Measurements from ENCODE around the gene ARMC9.

Gene ARMC9

GRCh38 chr2:231260442-231261208, 62.2 kb downstream of the ARMC9 start:
- peak; percentile 26 for DNase-seq (ENCODE audit: low read depth, low spot score)
- in situ Hi-C loops (cut with HindIII; ENCODE audit: low sequenced_read_pairs), result no loop called here
- H3K4me3 ChIP-seq (ENCODE audit: low read depth, low read length), result no peak overlapping the region
- TF ChIP-seq, protein P1, sequence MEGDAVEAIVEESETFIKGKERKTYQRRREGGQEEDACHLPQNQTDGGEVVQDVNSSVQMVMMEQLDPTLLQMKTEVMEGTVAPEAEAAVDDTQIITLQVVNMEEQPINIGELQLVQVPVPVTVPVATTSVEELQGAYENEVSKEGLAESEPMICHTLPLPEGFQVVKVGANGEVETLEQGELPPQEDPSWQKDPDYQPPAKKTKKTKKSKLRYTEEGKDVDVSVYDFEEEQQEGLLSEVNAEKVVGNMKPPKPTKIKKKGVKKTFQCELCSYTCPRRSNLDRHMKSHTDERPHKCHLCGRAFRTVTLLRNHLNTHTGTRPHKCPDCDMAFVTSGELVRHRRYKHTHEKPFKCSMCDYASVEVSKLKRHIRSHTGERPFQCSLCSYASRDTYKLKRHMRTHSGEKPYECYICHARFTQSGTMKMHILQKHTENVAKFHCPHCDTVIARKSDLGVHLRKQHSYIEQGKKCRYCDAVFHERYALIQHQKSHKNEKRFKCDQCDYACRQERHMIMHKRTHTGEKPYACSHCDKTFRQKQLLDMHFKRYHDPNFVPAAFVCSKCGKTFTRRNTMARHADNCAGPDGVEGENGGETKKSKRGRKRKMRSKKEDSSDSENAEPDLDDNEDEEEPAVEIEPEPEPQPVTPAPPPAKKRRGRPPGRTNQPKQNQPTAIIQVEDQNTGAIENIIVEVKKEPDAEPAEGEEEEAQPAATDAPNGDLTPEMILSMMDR (IDR thresholded peaks at IDR 0.05; ENCODE audit: low read depth, low read length), result no peak

DNA sequence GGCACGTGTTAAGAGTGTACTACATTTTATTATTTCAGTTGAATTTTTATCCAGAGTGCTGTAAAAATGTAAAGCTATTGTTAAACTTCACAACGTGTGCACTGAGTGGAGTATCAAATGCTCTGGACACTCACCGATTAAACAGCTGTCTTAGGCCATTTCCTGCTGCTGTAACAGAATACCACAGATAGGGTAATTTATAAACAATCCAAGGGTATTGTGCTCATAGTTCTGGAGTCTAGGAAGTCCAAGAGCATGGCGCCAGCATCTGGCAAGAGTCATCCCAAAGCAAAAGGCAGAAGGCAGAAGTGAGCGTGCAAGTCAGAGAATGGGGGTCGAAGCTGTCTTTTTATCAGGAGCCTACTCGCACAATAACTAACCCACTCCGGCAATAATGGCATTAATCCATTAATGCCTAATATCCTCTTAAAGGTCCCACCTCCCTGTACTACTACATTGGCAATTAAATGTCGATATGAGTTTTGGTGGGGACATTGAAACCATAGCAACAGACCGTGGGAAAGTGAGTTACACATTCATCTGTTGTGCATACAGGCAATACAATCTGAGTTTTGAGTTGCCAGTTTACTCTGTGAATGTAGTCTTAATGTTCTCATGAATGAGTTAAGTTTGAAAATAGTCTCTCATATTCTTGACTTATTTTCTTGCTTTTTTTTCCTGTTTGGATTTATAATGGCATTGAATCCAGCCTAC, 64.8 kb downstream of the ARMC9 start:
- TF ChIP-seq, protein P1 (IDR thresholded peaks at IDR 0.05; ENCODE audit: low read depth, low read length), result no peak
- no peak overlapping the region for H3K4me3 ChIP-seq (ENCODE audit: low read depth, low read length)
- DNase-seq (ENCODE audit: low read depth, low spot score), result peak; percentile 11
- in situ Hi-C loops (cut with HindIII; ENCODE audit: low sequenced_read_pairs), result no loop called here

GRCh38 chr2:231270221-231271114, 72.0 kb downstream of the ARMC9 start:
- TF ChIP-seq, protein P1 (IDR thresholded peaks at IDR 0.05; ENCODE audit: low read depth, low read length), result no peak
- no peak for DNase-seq (ENCODE audit: low read depth, low spot score)
- in situ Hi-C loops (cut with HindIII; ENCODE audit: low sequenced_read_pairs), result no loop called here
- H3K4me3 ChIP-seq (ENCODE audit: low read depth, low read length), result no peak overlapping the region

GRCh38 chr2:231272991-231273390, 74.6 kb downstream of the ARMC9 start:
- TF ChIP-seq, protein P1 (IDR thresholded peaks at IDR 0.05; ENCODE audit: low read depth, low read length), result no peak
- no peak overlapping the region for H3K4me3 ChIP-seq (ENCODE audit: low read depth, low read length)
- no peak for DNase-seq (ENCODE audit: low read depth, low spot score)
- in situ Hi-C loops (cut with HindIII; ENCODE audit: low sequenced_read_pairs), result no loop called here

GRCh38 chr2:231276987-231277386, 78.6 kb downstream of the ARMC9 start:
- DNase-seq (ENCODE audit: low read depth, low spot score), result no peak
- TF ChIP-seq, protein P1 (IDR thresholded peaks at IDR 0.05; ENCODE audit: low read depth, low read length), result no peak
- in situ Hi-C loops (cut with HindIII; ENCODE audit: low sequenced_read_pairs), result no loop called here
- H3K4me3 ChIP-seq (ENCODE audit: low read depth, low read length), result no peak overlapping the region

DNA sequence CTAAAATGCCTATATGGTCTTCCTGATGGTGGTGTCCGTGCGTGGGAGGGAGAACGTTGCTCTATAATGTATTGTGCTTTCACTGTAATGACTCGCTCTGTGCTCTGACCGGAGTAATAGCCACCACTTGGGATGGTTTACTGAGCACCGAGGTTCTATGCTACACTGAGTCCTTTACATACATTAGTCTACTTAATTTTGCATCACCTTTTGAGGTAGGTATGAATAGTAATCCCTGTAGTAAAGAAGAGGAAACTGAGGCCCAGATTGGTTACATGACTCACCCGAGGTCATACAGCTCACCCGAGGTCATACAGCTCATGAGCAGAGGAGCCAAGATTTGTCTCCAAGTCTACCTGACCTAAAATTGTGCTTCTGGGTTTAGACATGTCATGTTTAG, 79.5 kb downstream of the ARMC9 start:
- TF ChIP-seq, protein P1 (IDR thresholded peaks at IDR 0.05; ENCODE audit: low read depth, low read length), result no peak
- in situ Hi-C loops (cut with HindIII; ENCODE audit: low sequenced_read_pairs), result no loop called here
- H3K4me3 ChIP-seq (ENCODE audit: low read depth, low read length), result no peak overlapping the region
- no peak for DNase-seq (ENCODE audit: low read depth, low spot score)
